SK-N-SH (cell line): ENCODE measurements around the gene ZNG1A. TPM values are rescaled to one million over a fixed set of nuclear protein-coding genes. Genes with fewer than 3 reads are reported as not detected.

Source experiments
- CTCF ChIA-PET: fragments of 300-600, 350-600 bp; formaldehyde crosslinking; extraction: SDS; loops from one replicate; lab custom pipeline; 2021; lab: Yijun Ruan, JAX
- POLR2A ChIA-PET: fragments of 350-600 bp; sonication (Branson Sonifier 250); formaldehyde crosslinking; extraction: SDS; loops from one replicate; lab custom pipeline; 2020; ENCODE audit warnings: antibody characterized with exemption, inconsistent platforms; lab: Yijun Ruan, JAX
- DNase-seq: peaks from one replicate; pipeline ENCODE4 v3.0.0; 2012
- H2AFZ ChIP-seq: fragments of 200-600 bp; sonication (generic); 2 replicates; pipeline ENCODE4 v1.8.1; 2016; ENCODE audit warnings: antibody characterized with exemption, mild to moderate bottlenecking, low read depth
- H3F3A ChIP-seq: fragments of 200-600 bp; sonication (generic); replicated peaks from 2 replicates; pipeline ENCODE3; 2016; ENCODE audit warnings: antibody characterized with exemption, mild to moderate bottlenecking; ENCODE audit not compliant: insufficient read depth
- H3K27ac ChIP-seq, 2 experiments: fragments of 200-500 bp in 1 of 2; fragments of 200-600 bp in 1 of 2; sonication (Bioruptor generic) in 1 of 2; sonication (generic), shearing (Covaris generic) in 1 of 2; 2 replicates each; pipeline versions ENCODE4 v1.5.1 to v1.6.1; 2014 to 2016; ENCODE audit warnings: low read depth in 2 of 2, inconsistent platforms in 1 of 2, low read length in 1 of 2, mild to moderate bottlenecking in 1 of 2, mixed read lengths in 1 of 2
- H3K27me3 ChIP-seq: fragments of 200-600 bp; sonication (generic), shearing (Covaris generic); 2 replicates; pipeline ENCODE4 v1.6.1; 2016; ENCODE audit warnings: mixed run types; ENCODE audit not compliant: insufficient read depth
- H3K36me3 ChIP-seq, 2 experiments: fragments of 200-500 bp in 1 of 2; fragments of 200-600 bp in 1 of 2; sonication (Bioruptor generic) in 1 of 2; sonication (generic) in 1 of 2; replicated peaks in 1 of 2; 2 replicates each; pipeline versions ENCODE3 to v1.5.1; 2014 to 2016; ENCODE audit warnings: low read length in 1 of 2, mild to moderate bottlenecking in 1 of 2; ENCODE audit not compliant: insufficient read depth in 2 of 2, control insufficient read depth in 1 of 2
- H3K4me1 ChIP-seq, 2 experiments: fragments of 200-500 bp in 1 of 2; fragments of 200-600 bp in 1 of 2; sonication (Bioruptor generic) in 1 of 2; sonication (generic), shearing (Covaris generic) in 1 of 2; 2 replicates each; pipeline versions ENCODE4 v1.5.1 to v1.6.1; 2014 to 2016; ENCODE audit warnings: low read depth in 1 of 2, low read length in 1 of 2, mixed run types in 1 of 2; ENCODE audit not compliant: insufficient read depth in 2 of 2, control insufficient read depth in 1 of 2
- H3K4me2 ChIP-seq: fragments of 200-600 bp; sonication (generic), shearing (Covaris generic); 2 replicates; pipeline ENCODE4 v1.6.1; 2017; ENCODE audit warnings: mixed run types
- H3K4me3 ChIP-seq, 2 experiments: fragments of 200-500 bp in 1 of 2; fragments of 200-600 bp in 1 of 2; sonication (Bioruptor generic) in 1 of 2; sonication (generic), shearing (Covaris generic) in 1 of 2; 2 replicates each; pipeline versions ENCODE4 v1.5.1 to v1.8.1; 2014 to 2016; ENCODE audit warnings: low read depth in 2 of 2, inconsistent platforms in 1 of 2, low read length in 1 of 2, mild to moderate bottlenecking in 1 of 2, mixed read lengths in 1 of 2, moderate library complexity in 1 of 2
- H3K79me2 ChIP-seq: fragments of 200-600 bp; sonication (generic); 2 replicates; pipeline ENCODE4 v1.8.1; 2017; ENCODE audit warnings: mild to moderate bottlenecking; ENCODE audit not compliant: insufficient read depth
- H3K9ac ChIP-seq: fragments of 200-600 bp; sonication (generic); 2 replicates; pipeline ENCODE4 v1.6.1; 2017; ENCODE audit warnings: mixed run types
- H3K9me2 ChIP-seq: fragments of 200-600 bp; sonication (generic); 2 replicates; pipeline ENCODE4 v1.6.1; 2017; ENCODE audit warnings: mixed run types
- H3K9me3 ChIP-seq: fragments of 200-600 bp; sonication (generic); 2 replicates; pipeline ENCODE4 v1.6.1; 2017; ENCODE audit warnings: mixed run types, mild to moderate bottlenecking, moderate library complexity
- H4K20me1 ChIP-seq: fragments of 200-600 bp; sonication (generic); 2 replicates; pipeline ENCODE4 v1.6.1; 2017; ENCODE audit warnings: mild to moderate bottlenecking, mixed run types; ENCODE audit not compliant: insufficient read depth
- CHD2 ChIP-seq: fragments of 150-350 bp; IDR thresholded peaks from 2 replicates; pipeline ENCODE4 v1.6.1; 2018; ENCODE audit warnings: low read length; ENCODE audit not compliant: partially characterized antibody
- CTCF ChIP-seq: fragments of 200-600 bp; sonication (generic); IDR thresholded peaks from 2 replicates; pipeline ENCODE4 v1.6.1; 2017; ENCODE audit warnings: antibody characterized with exemption, mild to moderate bottlenecking, moderate library complexity
- ELF1 ChIP-seq: IDR thresholded peaks from 2 replicates; pipeline ENCODE4 v1.4.0; 2012
- EP300 ChIP-seq, 2 experiments: IDR thresholded peaks; 2 replicates each; pipeline versions ENCODE4 v1.4.0 to v1.6.1; 2012; ENCODE audit warnings: borderline replicate concordance in 1 of 2, low read depth in 1 of 2, low read length in 1 of 2
- FOXJ3 ChIP-seq: sonication (generic); formaldehyde crosslinking; IDR thresholded peaks from 2 replicates; pipeline ENCODE4 v1.5.1; 2020; ENCODE audit warnings: mild to moderate bottlenecking, missing genetic modification reagents
- GABPA ChIP-seq: IDR thresholded peaks from 2 replicates; pipeline ENCODE4 v1.4.0; 2012; ENCODE audit warnings: low read depth, mild to moderate bottlenecking
- MAX ChIP-seq: IDR thresholded peaks from 2 replicates; pipeline ENCODE4 v1.4.0; 2012; ENCODE audit warnings: low read depth
- MEF2A ChIP-seq: IDR thresholded peaks from 2 replicates; pipeline ENCODE4 v1.4.0; 2012; ENCODE audit warnings: low read depth, borderline replicate concordance
- MXI1 ChIP-seq: IDR thresholded peaks from 2 replicates; pipeline ENCODE4 v1.6.1; 2012; ENCODE audit warnings: mild to moderate bottlenecking, low read depth, low read length, improper control_type of control experiment
- PBX3 ChIP-seq: IDR thresholded peaks from 2 replicates; pipeline ENCODE4; 2012
- RCOR1 ChIP-seq: fragments of 150-350 bp; IDR thresholded peaks from 2 replicates; pipeline ENCODE4 v1.6.1; 2017; ENCODE audit warnings: antibody characterized with exemption, low read length
- REST ChIP-seq: IDR thresholded peaks from 2 replicates; pipeline ENCODE4 v1.6.1; 2012; ENCODE audit warnings: mild to moderate bottlenecking, low read depth, low read length, moderate library complexity
- RFX5 ChIP-seq: IDR thresholded peaks from 2 replicates; pipeline ENCODE4 v1.6.1; 2012; ENCODE audit warnings: mild to moderate bottlenecking, improper control_type of control experiment, low read length
- SIN3A ChIP-seq: IDR thresholded peaks from 2 replicates; pipeline ENCODE4 v1.6.1; 2012; ENCODE audit warnings: low read depth, mild to moderate bottlenecking, low read length, moderate library complexity, borderline replicate concordance
- SMC3 ChIP-seq: IDR thresholded peaks from 2 replicates; pipeline ENCODE4 v1.6.1; 2012; ENCODE audit warnings: low read depth, low read length, improper control_type of control experiment
- TAF1 ChIP-seq: IDR thresholded peaks from 2 replicates; pipeline ENCODE4 v1.6.1; 2012; ENCODE audit warnings: low read depth, mild to moderate bottlenecking, low read length, moderate library complexity, borderline replicate concordance
- TCF12 ChIP-seq: IDR thresholded peaks from 2 replicates; pipeline ENCODE4 v1.4.0; 2012
- USF1 ChIP-seq: IDR thresholded peaks from 2 replicates; pipeline ENCODE4 v1.4.0; 2012; ENCODE audit warnings: low read depth, borderline replicate concordance
- WGBS: methylation state at CpG from one replicate; pipeline ENCODE4 v1.1.6; 2017; ENCODE audit warnings: low lambda C conversion rate; 5-methylcytosine and 5-hydroxymethylcytosine counted together
- polyA plus RNA-seq, 3 experiments: library from polyadenylated mRNA; depleted of rRNA; stranded (reverse); fragments of >200 nt; gene quantifications; 2 replicates each; pipeline ENCODE4 v1.2.3, GENCODE V29; 2012

The ZNG1A gene
- polyA plus RNA-seq, 1 of the 3 experiments (the other 2 are of a cell fraction), result 14.3 TPM

- Histone ChIP-seq H3K9me3 (no peaks in the 10 kb centered on the region), H3F3A (no peaks in the 10 kb centered on the region), H3K36me3 (no peaks in the 10 kb centered on the region), H3K4me3 (no peak overlapping the region), H3K27me3 (peaks cover 44% of the 10 kb centered on the region), H3K9ac (no peak overlapping the region), H3K4me2 (no peak overlapping the region), H3K27ac (no peak overlapping the region), H3K9me2 (no peaks in the 10 kb centered on the region), H4K20me1 (no peaks in the 10 kb centered on the region), H2AFZ (no peak overlapping the region), H3K79me2 (no peaks in the 10 kb centered on the region), H3K4me1 (no peaks in the 10 kb centered on the region)
- no peak for DNase-seq
- TF ChIP-seq EP300 (IDR thresholded peaks at IDR 0.05; ENCODE audit: borderline replicate concordance in 1 of 2, low read depth in 1 of 2, low read length in 1 of 2) (no peak), CTCF (no peak), TAF1 (no peak), USF1 (no peak), RCOR1 (no peak), FOXJ3 (CRISPR knock-in tag) (no peak), TCF12 (no peak), GABPA (no peak), SMC3 (no peak), PBX3 (no peak), MAX (no peak), SIN3A (no peak), RFX5 (no peak), MXI1 (no peak)
- WGBS, result 19% methylated on average over 7 of the region's 7 CpGs
- ChIA-PET CTCF (no interaction called here), POLR2A (no interaction called here)
Measured at GRCh38 chr9:211036-211435, 32.2 kb upstream of the ZNG1A start.

- Histone ChIP-seq H3F3A (no peaks in the 10 kb centered on the region), H3K79me2 (no peaks in the 10 kb centered on the region), H3K4me1 (no peaks in the 10 kb centered on the region), H3K4me2 (no peak overlapping the region), H3K9me3 (no peaks in the 10 kb centered on the region), H3K27me3 (peaks cover 38% of the 10 kb centered on the region), H3K9ac (no peak overlapping the region), H3K4me3 (no peak overlapping the region), H3K9me2 (no peaks in the 10 kb centered on the region), H3K27ac (no peak overlapping the region), H3K36me3 (no peaks in the 10 kb centered on the region), H2AFZ (no peak overlapping the region), H4K20me1 (no peaks in the 10 kb centered on the region)
- ChIA-PET CTCF (no interaction called here), POLR2A (no interaction called here)
- WGBS, result 9% methylated on average over 14 of the region's 14 CpGs
- TF ChIP-seq MEF2A, result no peak
- TF ChIP-seq CHD2, result no peak
- TF ChIP-seq ELF1, result no peak
- TF ChIP-seq GABPA, result no peak
- no peak for TF ChIP-seq RCOR1
- no peak for TF ChIP-seq TAF1
- TF ChIP-seq REST, result no peak
- TF ChIP-seq EP300 (IDR thresholded peaks at IDR 0.05; ENCODE audit: borderline replicate concordance in 1 of 2, low read depth in 1 of 2, low read length in 1 of 2), result no peak
- DNase-seq, result no peak
Measured at GRCh38 chr9:209143-209758, 30.4 kb upstream of the ZNG1A start.
